ENCODE results near the gene LY6G6C. TPM values are rescaled to one million over a fixed set of nuclear protein-coding genes. Genes with fewer than 3 reads are reported as not detected.

The LY6G6C gene
- total and polyA plus RNA-seq, 2 of the 13 experiments (the other 11 are each of a cell fraction or from before 2014, with no cell fraction given): 0.15 TPM; not detected in 1

DNA sequence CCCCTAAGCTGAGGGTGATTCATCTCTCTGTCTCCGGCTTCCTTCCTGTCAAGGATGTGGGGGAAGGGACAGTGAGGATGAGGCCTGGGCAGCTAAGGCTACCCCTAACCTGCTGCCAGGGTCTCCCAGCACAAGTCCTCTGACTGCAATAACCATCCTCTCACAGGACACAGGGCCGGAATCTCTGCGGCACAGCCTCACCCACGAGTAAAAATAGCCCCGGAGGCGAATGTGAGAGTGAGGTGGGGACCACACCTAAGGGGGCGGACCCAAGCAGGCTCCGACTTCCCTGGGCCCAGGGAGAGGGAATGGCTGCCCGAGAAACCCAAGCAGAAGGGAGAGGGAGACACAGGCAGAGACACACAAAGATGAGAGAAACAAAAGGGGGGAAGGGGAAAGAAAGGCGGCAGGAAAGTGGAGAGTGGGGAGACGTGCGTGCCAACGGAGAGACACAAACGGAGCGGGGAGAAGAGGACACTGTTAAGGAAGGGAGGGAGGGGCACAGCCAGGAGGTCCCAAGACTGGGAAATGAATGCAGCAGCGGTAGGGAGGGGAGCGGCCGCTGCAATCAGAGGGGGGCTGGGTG, 13.4 kb upstream of the LY6G6C start (continued):
- no peak for TF ChIP-seq ZNF407 (CRISPR knock-in tag; IDR thresholded peaks at IDR 0.05; ENCODE audit: not compliant biosample characterization)
- no peak for TF ChIP-seq MXD4 (CRISPR knock-in tag; IDR thresholded peaks at IDR 0.05)
- TF ChIP-seq, protein P1, sequence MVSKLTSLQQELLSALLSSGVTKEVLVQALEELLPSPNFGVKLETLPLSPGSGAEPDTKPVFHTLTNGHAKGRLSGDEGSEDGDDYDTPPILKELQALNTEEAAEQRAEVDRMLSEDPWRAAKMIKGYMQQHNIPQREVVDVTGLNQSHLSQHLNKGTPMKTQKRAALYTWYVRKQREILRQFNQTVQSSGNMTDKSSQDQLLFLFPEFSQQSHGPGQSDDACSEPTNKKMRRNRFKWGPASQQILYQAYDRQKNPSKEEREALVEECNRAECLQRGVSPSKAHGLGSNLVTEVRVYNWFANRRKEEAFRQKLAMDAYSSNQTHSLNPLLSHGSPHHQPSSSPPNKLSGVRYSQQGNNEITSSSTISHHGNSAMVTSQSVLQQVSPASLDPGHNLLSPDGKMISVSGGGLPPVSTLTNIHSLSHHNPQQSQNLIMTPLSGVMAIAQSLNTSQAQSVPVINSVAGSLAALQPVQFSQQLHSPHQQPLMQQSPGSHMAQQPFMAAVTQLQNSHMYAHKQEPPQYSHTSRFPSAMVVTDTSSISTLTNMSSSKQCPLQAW (CRISPR knock-in tag; IDR thresholded peaks at IDR 0.05): peak; percentile 54; the same call in 1 of the 2 replicates
- 0 out of 2 replicates have a peak, but pooled peaks have one; percentile 13 for TF ChIP-seq BCL6 (CRISPR knock-in tag; IDR thresholded peaks at IDR 0.05)
- peak; percentile 53; the same call in 1 of the 2 replicates for TF ChIP-seq POLR2G (IDR thresholded peaks at IDR 0.05; ENCODE audit: low read depth, low read length)
- no peak for TF ChIP-seq ZSCAN20 (CRISPR knock-in tag; IDR thresholded peaks at IDR 0.05; ENCODE audit: borderline replicate concordance)
- peak in 1 of 2 experiments; percentile 65; a peak in 2 of 4 replicates for TF ChIP-seq HMGXB4 (CRISPR knock-in tag; IDR thresholded peaks at IDR 0.05; ENCODE audit: borderline replicate concordance in 1 of 2, low read depth in 1 of 2)
- TF ChIP-seq REPIN1 (CRISPR knock-in tag; IDR thresholded peaks at IDR 0.05; ENCODE audit: borderline replicate concordance, low read depth): no peak
- 0 out of 2 replicates have a peak, but pooled peaks have one; percentile 16 for TF ChIP-seq ZBTB33 (CRISPR knock-in tag; IDR thresholded peaks at IDR 0.05)
- no peak for TF ChIP-seq ZNF333 (CRISPR knock-in tag; IDR thresholded peaks at IDR 0.05; ENCODE audit: borderline replicate concordance)
- no peak for TF ChIP-seq ZNF331 (CRISPR knock-in tag; IDR thresholded peaks at IDR 0.05)
- TF ChIP-seq ETV6 (CRISPR knock-in tag; conservative IDR thresholded peaks at IDR 0.05): 0 out of 2 replicates have a peak, but pooled peaks have one; percentile 12
- no peak for TF ChIP-seq BORCS8-MEF2B (CRISPR knock-in tag; IDR thresholded peaks at IDR 0.05)
- peak; percentile 52; the same call in 1 of the 2 replicates for TF ChIP-seq THAP11 (CRISPR knock-in tag; IDR thresholded peaks at IDR 0.05)
- TF ChIP-seq NBN (conservative IDR thresholded peaks at IDR 0.05): no peak

Data from HepG2 (cell line).